ENCODE measurements around the gene TLCD5.

TLCD5 gene

GRCh38 chr11:120342226-120342625 lies 17.1 kb downstream of the TLCD5 start:
- TF ChIP-seq, protein P1, sequence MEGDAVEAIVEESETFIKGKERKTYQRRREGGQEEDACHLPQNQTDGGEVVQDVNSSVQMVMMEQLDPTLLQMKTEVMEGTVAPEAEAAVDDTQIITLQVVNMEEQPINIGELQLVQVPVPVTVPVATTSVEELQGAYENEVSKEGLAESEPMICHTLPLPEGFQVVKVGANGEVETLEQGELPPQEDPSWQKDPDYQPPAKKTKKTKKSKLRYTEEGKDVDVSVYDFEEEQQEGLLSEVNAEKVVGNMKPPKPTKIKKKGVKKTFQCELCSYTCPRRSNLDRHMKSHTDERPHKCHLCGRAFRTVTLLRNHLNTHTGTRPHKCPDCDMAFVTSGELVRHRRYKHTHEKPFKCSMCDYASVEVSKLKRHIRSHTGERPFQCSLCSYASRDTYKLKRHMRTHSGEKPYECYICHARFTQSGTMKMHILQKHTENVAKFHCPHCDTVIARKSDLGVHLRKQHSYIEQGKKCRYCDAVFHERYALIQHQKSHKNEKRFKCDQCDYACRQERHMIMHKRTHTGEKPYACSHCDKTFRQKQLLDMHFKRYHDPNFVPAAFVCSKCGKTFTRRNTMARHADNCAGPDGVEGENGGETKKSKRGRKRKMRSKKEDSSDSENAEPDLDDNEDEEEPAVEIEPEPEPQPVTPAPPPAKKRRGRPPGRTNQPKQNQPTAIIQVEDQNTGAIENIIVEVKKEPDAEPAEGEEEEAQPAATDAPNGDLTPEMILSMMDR (conservative IDR thresholded peaks at IDR 0.05; ENCODE audit: low read length): no peak
- no peak for DNase-seq (ENCODE audit: low read depth)
- H3K4me3 ChIP-seq (ENCODE audit: low read length): no peak overlapping the region

DNA sequence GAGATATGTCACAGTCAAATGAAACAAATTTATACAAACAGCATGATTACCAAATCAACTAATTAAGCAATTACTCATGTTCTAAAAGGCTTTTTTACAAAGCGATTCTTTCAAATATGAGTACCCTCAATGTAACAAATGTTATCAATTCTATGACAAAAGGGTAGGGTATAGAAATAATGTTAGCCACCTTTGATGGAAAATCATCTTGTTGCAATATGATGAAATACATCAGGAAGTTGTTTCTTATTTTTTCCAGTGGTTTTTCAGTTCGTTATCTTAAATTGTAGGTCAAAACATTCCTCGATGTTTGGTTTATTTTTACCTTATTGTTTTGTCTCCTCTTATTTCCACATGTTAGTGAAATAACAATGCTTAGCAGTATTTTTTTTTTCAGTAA lies 17.6 kb downstream of the TLCD5 start:
- H3K4me3 ChIP-seq (ENCODE audit: low read length): no peak overlapping the region
- no peak for DNase-seq (ENCODE audit: low read depth)

DNA sequence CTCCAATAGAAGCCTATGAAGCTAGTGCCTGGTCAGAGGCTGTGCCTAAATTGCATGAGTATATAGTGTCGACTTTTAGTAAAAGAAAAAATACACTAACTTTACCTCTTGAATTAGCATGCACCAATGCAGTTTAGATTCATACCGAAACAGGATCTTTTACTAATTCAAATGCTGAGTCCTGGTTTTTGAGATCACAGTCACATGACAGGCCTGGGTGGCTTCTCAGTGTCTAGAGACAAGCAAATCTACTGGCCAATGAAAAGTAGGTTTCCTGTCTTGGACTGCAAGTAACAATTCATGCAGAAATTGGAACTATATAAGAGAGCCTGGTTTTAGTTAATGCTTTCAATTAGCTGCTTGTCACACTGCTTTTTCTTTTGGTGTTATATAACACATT lies 18.3 kb downstream of the TLCD5 start:
- DNase-seq (ENCODE audit: low read depth): no peak
- H3K4me3 ChIP-seq (ENCODE audit: low read length): no peak overlapping the region
- TF ChIP-seq, protein P1 (conservative IDR thresholded peaks at IDR 0.05; ENCODE audit: low read length): no peak

More for the DNA sequence above, 17.6 kb downstream of the TLCD5 start:
- TF ChIP-seq, protein P1 (conservative IDR thresholded peaks at IDR 0.05; ENCODE audit: low read length): no peak

GRCh38 chr11:120344302-120345004 lies 19.4 kb downstream of the TLCD5 start:
- peak; percentile 57 for DNase-seq (ENCODE audit: low read depth)
- TF ChIP-seq, protein P1 (conservative IDR thresholded peaks at IDR 0.05; ENCODE audit: low read length): no peak
- H3K4me3 ChIP-seq (ENCODE audit: low read length): no peak overlapping the region

DNA sequence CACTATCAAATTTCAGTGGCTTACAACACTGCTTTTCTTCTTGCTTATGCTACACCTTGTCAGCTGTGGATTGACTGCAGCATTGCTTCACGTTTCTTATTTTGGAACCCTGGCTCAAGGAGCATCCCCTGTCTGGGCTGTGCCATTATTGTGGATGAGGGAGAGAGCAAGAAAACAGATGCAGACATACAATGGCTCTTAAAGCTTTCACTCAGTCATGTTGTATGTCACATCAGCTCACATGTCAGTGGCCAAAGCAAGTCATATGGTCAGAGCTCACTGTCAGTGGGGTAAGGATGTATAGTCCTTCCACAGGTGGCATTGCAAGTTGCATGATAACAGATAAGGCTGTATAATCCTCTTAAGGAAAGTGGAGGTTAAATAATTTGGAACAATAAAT lies 21.1 kb downstream of the TLCD5 start:
- no peak for DNase-seq (ENCODE audit: low read depth)
- H3K4me3 ChIP-seq (ENCODE audit: low read length): no peak overlapping the region
- TF ChIP-seq, protein P1 (conservative IDR thresholded peaks at IDR 0.05; ENCODE audit: low read length): no peak

- DNase-seq (ENCODE audit: low read depth): no peak
- TF ChIP-seq, protein P1 (conservative IDR thresholded peaks at IDR 0.05; ENCODE audit: low read length): no peak
- no peak overlapping the region for H3K4me3 ChIP-seq (ENCODE audit: low read length)
Observed at GRCh38 chr11:120350637-120351036, 25.5 kb downstream of the TLCD5 start.

- no peak overlapping the region for H3K4me3 ChIP-seq (ENCODE audit: low read length)
- DNase-seq (ENCODE audit: low read depth): no peak
- TF ChIP-seq, protein P1 (conservative IDR thresholded peaks at IDR 0.05; ENCODE audit: low read length): no peak
Observed at GRCh38 chr11:120352405-120352804, 27.3 kb downstream of the TLCD5 start.
